ENCODE results near the gene NAT14.
"Not testable (repeated sequence)": the region's sequence is repeated elsewhere in the genome, so short reads cannot be mapped to it uniquely, and the experiment has no call there.

The NAT14 gene

DNA sequence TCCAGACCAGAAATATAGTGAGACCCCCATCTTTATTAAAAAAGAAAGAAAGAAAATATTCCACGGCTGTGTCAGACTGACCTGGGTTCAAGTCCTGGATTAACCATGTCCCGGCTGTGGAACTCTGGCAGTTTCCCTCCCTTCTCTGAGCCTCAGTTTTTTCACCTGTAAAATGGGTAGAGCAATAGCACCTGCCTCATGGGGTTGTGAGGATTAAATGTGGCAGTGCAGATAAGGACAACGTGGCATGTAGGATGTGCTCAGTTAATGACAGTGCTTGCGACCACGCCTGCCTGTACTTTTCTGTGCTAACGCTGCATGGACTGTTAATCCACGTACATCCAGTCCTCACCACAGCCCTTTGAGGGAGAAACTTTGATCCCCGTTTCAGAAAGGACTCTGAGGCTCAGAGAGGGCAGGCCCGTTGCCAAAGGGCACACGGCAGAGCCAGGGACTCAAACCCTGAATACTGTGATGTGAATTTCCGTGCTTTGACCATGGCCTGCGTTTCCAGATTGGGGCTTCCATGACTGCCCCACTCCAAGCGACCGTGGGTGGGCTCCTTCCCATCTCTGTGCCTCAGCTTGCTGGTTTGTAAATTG is 35.8 kb downstream of the NAT14 start:
- ATAC-seq (no peak), DNase-seq (ENCODE audit: low spot score in 2 of 2) (no peak)
- H3K36me3 Mint-ChIP-seq: no peaks in the 10 kb centered on the region
- no peaks in the 10 kb centered on the region for H3K9me3 Mint-ChIP-seq
- H3K4me1 Mint-ChIP-seq: peaks cover 5% of the 10 kb centered on the region
- no peak overlapping the region for H3K4me3 Mint-ChIP-seq
- H3K27ac Mint-ChIP-seq: no peak overlapping the region

DNA sequence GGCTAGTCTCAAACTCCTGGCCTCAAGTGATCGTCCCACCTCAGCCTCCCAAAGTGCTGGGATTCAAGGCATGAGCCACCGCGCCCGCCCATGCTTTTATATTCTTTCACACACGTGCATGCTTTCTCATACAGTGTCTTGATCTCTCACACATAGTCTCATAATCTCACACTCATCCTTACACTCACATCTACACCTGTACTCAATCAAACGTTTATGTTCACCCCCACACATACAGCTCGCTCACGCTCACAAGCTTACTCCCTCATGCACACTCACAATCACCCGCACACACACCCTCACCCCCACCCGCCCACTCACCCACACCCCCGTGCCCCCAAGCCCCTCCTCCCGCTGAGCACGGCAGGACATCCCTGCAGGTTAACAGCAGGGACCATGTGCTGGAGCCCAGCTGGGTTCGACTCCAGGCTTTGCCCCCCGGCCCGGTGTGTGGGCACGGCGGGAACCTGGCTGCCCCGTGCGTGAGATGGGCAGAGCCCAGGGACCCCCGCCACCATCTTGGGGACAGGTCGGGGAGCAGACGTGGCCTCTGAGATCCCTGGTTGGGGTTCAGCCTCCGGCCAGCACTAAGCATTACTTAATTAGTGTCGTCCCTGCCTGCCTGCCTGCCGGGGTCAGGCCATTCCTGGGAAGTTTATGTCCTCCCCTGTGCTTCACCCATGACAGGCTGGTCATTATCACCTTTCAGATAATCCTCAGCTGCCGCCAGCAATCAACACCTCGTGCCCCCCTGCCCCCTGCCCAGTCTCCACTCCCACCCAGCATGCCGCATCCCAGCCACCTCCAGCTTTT is 40.5 kb downstream of the NAT14 start:
- no peak overlapping the region for H3K27ac Mint-ChIP-seq

DNA sequence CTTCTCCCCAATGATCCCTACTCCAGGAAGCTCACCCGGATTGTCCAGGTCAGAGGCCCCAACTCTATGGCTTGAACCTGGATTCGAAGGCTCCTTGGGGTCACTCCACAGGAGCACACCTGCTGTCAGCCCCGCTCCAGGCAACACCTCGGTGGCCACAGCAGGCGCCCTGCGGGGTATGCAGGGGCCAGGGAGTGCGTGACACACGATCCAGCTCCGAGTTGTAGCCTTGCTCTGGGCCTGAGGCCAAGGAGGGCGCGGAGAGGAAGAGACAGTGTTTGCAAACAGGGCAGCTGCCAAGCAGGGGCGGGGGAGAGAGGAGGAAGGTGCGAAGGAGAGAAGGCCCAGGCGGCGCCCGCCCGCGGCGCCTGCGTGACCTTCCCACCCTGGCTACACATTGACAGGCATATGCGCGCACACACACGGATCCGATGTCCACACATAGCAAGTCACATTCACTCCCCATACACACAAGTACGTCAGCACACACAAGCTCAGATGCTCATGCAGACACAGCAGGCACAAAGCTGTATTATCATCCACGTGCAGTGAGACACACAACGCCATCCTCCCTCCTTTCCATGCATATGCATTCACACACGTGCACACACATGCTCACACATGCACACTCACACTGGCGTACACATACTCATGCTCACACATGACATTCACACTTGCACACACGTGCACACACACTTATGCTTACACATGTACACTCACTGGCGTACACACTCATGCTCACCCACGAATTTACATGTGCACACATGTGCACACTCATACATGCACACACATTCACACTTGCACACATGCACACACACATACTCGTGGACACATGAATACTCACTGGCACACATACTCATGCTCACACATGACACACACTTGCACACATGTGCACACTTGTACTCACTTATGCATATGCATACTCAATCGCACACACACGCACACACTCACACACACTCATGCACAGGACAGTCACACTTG is 41.5 kb downstream of the NAT14 start:
- H3K4me3 Mint-ChIP-seq: no peak overlapping the region
- DNase-seq (ENCODE audit: low spot score in 2 of 2): no peak
- no peaks in the 10 kb centered on the region for H3K36me3 Mint-ChIP-seq
- no peaks in the 10 kb centered on the region for H3K9me3 Mint-ChIP-seq
- no peaks in the 10 kb centered on the region for H3K4me1 Mint-ChIP-seq
- no peak for ATAC-seq
- H3K27ac Mint-ChIP-seq: no peak overlapping the region

More for the DNA sequence above, 40.5 kb downstream of the NAT14 start:
- Mint-ChIP-seq H3K36me3 (no peaks in the 10 kb centered on the region), H3K9me3 (no peaks in the 10 kb centered on the region), H3K4me1 (no peaks in the 10 kb centered on the region), H3K4me3 (no peak overlapping the region)
- ATAC-seq (no peak), DNase-seq (ENCODE audit: low spot score in 2 of 2) (no peak)

DNA sequence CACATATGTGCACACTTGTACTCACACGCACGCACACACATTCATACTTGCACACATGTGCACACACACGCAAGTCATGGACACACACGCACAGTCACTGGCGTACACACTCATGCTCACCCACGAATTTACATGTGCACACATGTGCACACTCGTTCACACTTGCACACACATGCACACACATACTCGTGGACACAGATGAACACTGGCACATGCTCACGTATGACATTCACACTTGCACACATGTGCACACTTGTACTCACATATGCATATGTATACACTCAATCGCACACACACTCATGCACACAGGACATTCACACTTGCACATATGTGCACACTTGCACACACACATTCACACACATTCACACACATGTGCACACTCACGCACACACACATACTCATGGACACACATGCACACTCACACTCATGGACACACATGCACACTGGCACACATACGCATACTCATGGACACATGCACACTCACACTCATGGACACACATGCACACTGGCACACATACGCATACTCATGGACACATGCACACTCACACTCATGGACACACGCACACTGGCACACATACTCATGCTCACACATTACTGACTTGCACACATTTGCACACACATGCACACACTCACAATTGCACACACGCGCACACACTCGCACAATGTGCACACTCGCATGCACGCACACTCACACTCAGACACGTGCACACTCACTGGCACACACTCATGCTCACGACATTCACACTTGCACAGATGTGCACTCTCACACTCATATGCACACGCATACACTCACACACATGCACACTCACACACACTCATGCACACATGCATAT is 42.4 kb downstream of the NAT14 start:
- H3K9me3 Mint-ChIP-seq: no peaks in the 10 kb centered on the region
- no peak overlapping the region for H3K27ac Mint-ChIP-seq
- H3K4me3 Mint-ChIP-seq: no peak overlapping the region
- no peaks in the 10 kb centered on the region for H3K36me3 Mint-ChIP-seq
- H3K4me1 Mint-ChIP-seq: no peaks in the 10 kb centered on the region
- no peak for DNase-seq (ENCODE audit: low spot score in 2 of 2)
- no peak for ATAC-seq

- ATAC-seq: no peak
- no peaks in the 10 kb centered on the region for H3K4me1 Mint-ChIP-seq
- no peaks in the 10 kb centered on the region for H3K9me3 Mint-ChIP-seq
- no peak overlapping the region for H3K4me3 Mint-ChIP-seq
- DNase-seq (ENCODE audit: low spot score in 2 of 2): no peak
- H3K36me3 Mint-ChIP-seq: no peaks in the 10 kb centered on the region
- no peak overlapping the region for H3K27ac Mint-ChIP-seq
These were observed 43.2 kb downstream of the NAT14 start for GRCh38 chr19:55528030-55528803.

GRCh38 chr19:55529636-55530234 is 44.7 kb downstream of the NAT14 start:
- ATAC-seq: no peak
- Mint-ChIP-seq H3K4me3 (no peak overlapping the region), H3K36me3 (no peaks in the 10 kb centered on the region), H3K4me1 (no peaks in the 10 kb centered on the region), H3K9me3 (no peaks in the 10 kb centered on the region), H3K27ac (no peak overlapping the region)
- no peak for DNase-seq (ENCODE audit: low spot score in 2 of 2)

GRCh38 chr19:55530996-55531395 is 46.0 kb downstream of the NAT14 start:
- H3K27ac Mint-ChIP-seq: no peak overlapping the region
- H3K4me1 Mint-ChIP-seq: no peaks in the 10 kb centered on the region
- ATAC-seq (no peak), DNase-seq (ENCODE audit: low spot score in 2 of 2) (no peak)
- H3K36me3 Mint-ChIP-seq: no peaks in the 10 kb centered on the region
- H3K4me3 Mint-ChIP-seq: no peak overlapping the region
- no peaks in the 10 kb centered on the region for H3K9me3 Mint-ChIP-seq

GRCh38 chr19:55534280-55534679 is 49.3 kb downstream of the NAT14 start:
- not testable (repeated sequence) for DNase-seq (ENCODE audit: low spot score in 2 of 2); H3K4me3 Mint-ChIP-seq; H3K27ac Mint-ChIP-seq; H3K9me3 Mint-ChIP-seq; H3K4me1 Mint-ChIP-seq; ATAC-seq; H3K36me3 Mint-ChIP-seq

GRCh38 chr19:55535173-55535964 is 50.4 kb downstream of the NAT14 start:
- Mint-ChIP-seq H3K4me3 (no peak overlapping the region), H3K9me3 (no peaks in the 10 kb centered on the region), H3K36me3 (no peaks in the 10 kb centered on the region), H3K27ac (no peak overlapping the region), H3K4me1 (no peaks in the 10 kb centered on the region)
- ATAC-seq: no peak
- DNase-seq (ENCODE audit: low spot score in 2 of 2): no peak

DNA sequence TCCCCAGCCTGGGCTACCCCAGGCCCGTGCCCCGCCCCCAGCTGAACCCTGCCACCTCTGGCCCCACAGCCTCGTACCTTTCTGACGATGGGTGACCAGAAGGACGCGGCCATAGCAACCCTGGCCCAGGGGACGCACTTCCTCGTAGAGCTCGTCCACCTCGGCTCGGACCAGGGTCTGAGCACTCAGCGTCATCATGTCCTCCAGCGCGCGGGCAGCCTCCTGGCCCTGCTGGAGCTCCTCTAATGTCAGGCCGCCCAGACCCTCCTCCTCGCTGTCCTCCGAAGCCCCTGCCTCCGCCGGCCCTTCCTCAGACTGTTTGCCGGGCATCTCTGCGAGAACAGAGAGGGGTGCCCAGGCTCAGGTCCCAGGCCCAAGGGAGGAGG is 51.0 kb downstream of the NAT14 start:
- Mint-ChIP-seq H3K4me3 (no peak overlapping the region), H3K4me1 (no peaks in the 10 kb centered on the region), H3K9me3 (no peaks in the 10 kb centered on the region), H3K36me3 (no peaks in the 10 kb centered on the region), H3K27ac (no peak overlapping the region)
- ATAC-seq: no peak
- DNase-seq (ENCODE audit: low spot score in 2 of 2): no peak

- ATAC-seq (no peak), DNase-seq (ENCODE audit: low spot score in 2 of 2) (no peak)
- Mint-ChIP-seq H3K4me3 (no peak overlapping the region), H3K27ac (no peak overlapping the region), H3K36me3 (no peaks in the 10 kb centered on the region), H3K4me1 (no peaks in the 10 kb centered on the region), H3K9me3 (no peaks in the 10 kb centered on the region)
These were observed 51.4 kb downstream of the NAT14 start for GRCh38 chr19:55536366-55536765.
